ENCODE data around the gene CEMIP2. TPM values are rescaled to one million over a fixed set of nuclear protein-coding genes. Genes with fewer than 3 reads are reported as not detected.
"Not testable (repeated sequence)": the region's sequence is repeated elsewhere in the genome, so short reads cannot be mapped to it uniquely, and the experiment has no call there.

Gene CEMIP2
- total RNA-seq, 1 experiment from 2014 or later, result 28.4 TPM

DNA sequence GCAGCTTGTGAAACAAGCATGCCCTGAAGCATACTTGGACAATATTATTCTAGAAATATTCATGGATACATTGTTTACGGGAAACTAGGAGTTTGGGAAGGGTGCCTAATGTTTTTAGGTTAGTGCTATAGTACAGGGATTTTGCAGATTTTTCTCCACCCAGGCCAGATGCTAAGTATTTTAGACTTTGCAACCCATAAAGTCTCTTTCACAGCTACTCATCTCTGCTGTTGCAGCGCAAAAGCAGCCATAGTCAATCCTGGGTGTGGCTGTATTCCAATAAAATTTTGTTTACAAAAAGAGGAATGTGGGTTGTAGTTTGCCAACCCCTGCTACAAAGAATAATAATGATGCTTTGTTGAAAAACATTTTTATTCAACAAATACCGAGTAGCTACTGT lies 106.2 kb downstream of the CEMIP2 start:
- Mint-ChIP-seq H3K27me3 (ENCODE audit: insufficient read depth, unreplicated experiment) (no peaks in the 10 kb centered on the region), H3K36me3 (ENCODE audit: insufficient read depth, unreplicated experiment) (no peaks in the 10 kb centered on the region), H3K27ac (ENCODE audit: unreplicated experiment) (no peak overlapping the region), H3K4me1 (ENCODE audit: low read depth, unreplicated experiment) (no peaks in the 10 kb centered on the region), H3K4me3 (ENCODE audit: unreplicated experiment) (no peak overlapping the region), H3K9me3 (ENCODE audit: unreplicated experiment) (no peaks in the 10 kb centered on the region)
- no peaks in the 10 kb centered on the region for H3K27me3 ChIP-seq (replicated peaks; ENCODE audit: control insufficient read depth, insufficient read depth, low read length)
- no peak for DNase-seq
- H3K36me3 ChIP-seq (ENCODE audit: control insufficient read depth, insufficient read depth, low read length), result no peaks in the 10 kb centered on the region
- ChIA-PET CTCF (no interaction called here), POLR2A (no interaction called here)
- no peak overlapping the region for H3K4me3 ChIP-seq (ENCODE audit: low read depth, low read length)
- no TSS peak for BruUV-seq (replicated peaks)
- H3K4me1 ChIP-seq, result no peaks in the 10 kb centered on the region
- H3K9me3 ChIP-seq, result no peaks in the 10 kb centered on the region
- intact Hi-C loops (cut with micrococcal nuclease; ENCODE audit: unreplicated experiment), result no loop called here
- TF ChIP-seq CTCF (IDR thresholded peaks at IDR 0.05; ENCODE audit: insufficient read depth in 1 of 2, low read depth in 1 of 2, low read length in 1 of 2, severe bottlenecking in 1 of 2, unreplicated experiment in 1 of 2), result no peak

DNA sequence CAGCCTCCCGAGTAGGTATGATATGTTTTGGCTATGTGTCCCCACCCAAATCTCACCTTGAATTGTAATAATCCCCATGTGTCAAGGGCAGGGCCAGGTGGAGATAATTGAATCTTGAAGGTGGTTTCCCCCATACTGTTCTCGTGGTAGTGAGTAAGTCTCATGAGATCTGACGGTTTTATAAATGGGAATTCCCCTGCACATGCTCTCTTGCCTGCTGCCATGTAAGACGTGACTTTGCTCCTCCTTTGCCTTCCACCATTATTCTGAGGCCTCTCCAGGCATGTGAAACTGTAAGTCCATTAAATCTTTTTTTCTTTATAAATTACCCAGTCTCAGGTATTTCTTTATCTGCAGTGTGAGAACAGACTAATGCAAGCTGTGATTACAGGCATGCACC lies 111.0 kb downstream of the CEMIP2 start:
- H3K4me1 Mint-ChIP-seq (ENCODE audit: low read depth, unreplicated experiment); BruUV-seq (replicated peaks); H3K36me3 Mint-ChIP-seq (ENCODE audit: insufficient read depth, unreplicated experiment); H3K4me1 ChIP-seq; H3K9me3 Mint-ChIP-seq (ENCODE audit: unreplicated experiment); POLR2A ChIA-PET; DNase-seq; H3K4me3 Mint-ChIP-seq (ENCODE audit: unreplicated experiment); H3K27ac Mint-ChIP-seq (ENCODE audit: unreplicated experiment); H3K27me3 ChIP-seq (replicated peaks; ENCODE audit: control insufficient read depth, insufficient read depth, low read length); H3K36me3 ChIP-seq (ENCODE audit: control insufficient read depth, insufficient read depth, low read length); H3K27me3 Mint-ChIP-seq (ENCODE audit: insufficient read depth, unreplicated experiment); CTCF ChIA-PET; H3K4me3 ChIP-seq (ENCODE audit: low read depth, low read length); H3K9me3 ChIP-seq: not testable (repeated sequence)
- intact Hi-C loops (cut with micrococcal nuclease; ENCODE audit: unreplicated experiment), result loop anchor here (10.0 kb wide), 1 partner anchor 52 kb away; no protein-coding TSS in a partner anchor

DNA sequence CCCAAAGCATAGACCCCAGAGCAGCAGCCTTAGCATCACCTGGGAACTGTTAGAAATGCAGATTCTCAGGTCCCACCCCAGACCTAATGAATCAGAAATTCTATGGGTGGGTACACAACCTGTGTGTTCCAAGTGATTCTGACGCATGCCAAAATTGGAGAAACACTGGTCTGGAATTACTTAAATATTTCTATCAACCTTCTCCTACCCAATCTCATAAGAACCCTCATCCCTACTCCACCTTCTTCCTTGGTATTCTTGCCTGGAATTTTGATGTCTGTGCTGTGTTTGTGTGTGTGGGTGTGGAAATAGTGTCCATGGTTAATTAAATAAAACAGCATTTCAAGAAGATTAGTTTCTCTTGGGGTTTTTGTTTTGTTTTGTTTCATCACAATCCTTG lies 111.8 kb downstream of the CEMIP2 start:
- POLR2A ChIA-PET, result no interaction called here

More for the DNA sequence above, 111.8 kb downstream of the CEMIP2 start:
- CTCF ChIA-PET, result no interaction called here
- no peak overlapping the region for H3K27ac Mint-ChIP-seq (ENCODE audit: unreplicated experiment)
- Histone ChIP-seq H3K4me3 (ENCODE audit: low read depth, low read length) (no peak overlapping the region), H3K9me3 (no peaks in the 10 kb centered on the region), H3K36me3 (ENCODE audit: control insufficient read depth, insufficient read depth, low read length) (no peaks in the 10 kb centered on the region), H3K4me1 (no peaks in the 10 kb centered on the region), H3K27me3 (replicated peaks; ENCODE audit: control insufficient read depth, insufficient read depth, low read length) (no peaks in the 10 kb centered on the region)
- no peaks in the 10 kb centered on the region for H3K9me3 Mint-ChIP-seq (ENCODE audit: unreplicated experiment)
- no peak for TF ChIP-seq CTCF (IDR thresholded peaks at IDR 0.05; ENCODE audit: insufficient read depth in 1 of 2, low read depth in 1 of 2, low read length in 1 of 2, severe bottlenecking in 1 of 2, unreplicated experiment in 1 of 2)
- H3K36me3 Mint-ChIP-seq (ENCODE audit: insufficient read depth, unreplicated experiment), result no peaks in the 10 kb centered on the region
- intact Hi-C loops (cut with micrococcal nuclease; ENCODE audit: unreplicated experiment), result loop anchor here (10.0 kb wide), 1 partner anchor 52 kb away; no protein-coding TSS in a partner anchor
- H3K4me1 Mint-ChIP-seq (ENCODE audit: low read depth, unreplicated experiment), result no peaks in the 10 kb centered on the region
- no peak for DNase-seq
- no peaks in the 10 kb centered on the region for H3K27me3 Mint-ChIP-seq (ENCODE audit: insufficient read depth, unreplicated experiment)
- no TSS peak for BruUV-seq (replicated peaks)
- H3K4me3 Mint-ChIP-seq (ENCODE audit: unreplicated experiment), result no peak overlapping the region

Data from Caco-2 (cell line).